Muscle layer of colon (tissue), 2 donors: Measurements from ENCODE around the gene TMEM154.

Experiments
- H3K27ac ChIP-seq: one replicate; pipeline ENCODE4 v1.7.0; 2013; ENCODE audit warnings: low read depth, mild to moderate bottlenecking, low read length, moderate library complexity
- H3K27me3 ChIP-seq, 2 donors: one replicate each; pipeline ENCODE4 v1.7.0; 2013; ENCODE audit warnings: low read length in 2 of 2, mild to moderate bottlenecking in 2 of 2; ENCODE audit not compliant: insufficient read depth in 2 of 2, control insufficient read depth in 1 of 2
- H3K36me3 ChIP-seq: one replicate; pipeline ENCODE4 v1.7.0; 2013; ENCODE audit warnings: mild to moderate bottlenecking, low read length; ENCODE audit not compliant: insufficient read depth
- H3K4me1 ChIP-seq: one replicate; pipeline ENCODE4 v1.7.0; 2013; ENCODE audit warnings: mild to moderate bottlenecking, low read length; ENCODE audit not compliant: insufficient read depth
- H3K4me3 ChIP-seq, 2 donors: one replicate each; pipeline ENCODE4 v1.7.0; 2013; ENCODE audit warnings: low read length in 2 of 2, low read depth in 1 of 2, mild to moderate bottlenecking in 1 of 2, moderate library complexity in 1 of 2
- H3K9ac ChIP-seq: one replicate; pipeline ENCODE4 v1.7.0; 2013; ENCODE audit warnings: low read length
- H3K9me3 ChIP-seq: one replicate; pipeline ENCODE4 v1.7.0; 2013; ENCODE audit warnings: mild to moderate bottlenecking, low read length
- donor health status: abdominal sarcoma.
- donor health status: Adenocarcinoma of cecum.

Gene TMEM154

DNA sequence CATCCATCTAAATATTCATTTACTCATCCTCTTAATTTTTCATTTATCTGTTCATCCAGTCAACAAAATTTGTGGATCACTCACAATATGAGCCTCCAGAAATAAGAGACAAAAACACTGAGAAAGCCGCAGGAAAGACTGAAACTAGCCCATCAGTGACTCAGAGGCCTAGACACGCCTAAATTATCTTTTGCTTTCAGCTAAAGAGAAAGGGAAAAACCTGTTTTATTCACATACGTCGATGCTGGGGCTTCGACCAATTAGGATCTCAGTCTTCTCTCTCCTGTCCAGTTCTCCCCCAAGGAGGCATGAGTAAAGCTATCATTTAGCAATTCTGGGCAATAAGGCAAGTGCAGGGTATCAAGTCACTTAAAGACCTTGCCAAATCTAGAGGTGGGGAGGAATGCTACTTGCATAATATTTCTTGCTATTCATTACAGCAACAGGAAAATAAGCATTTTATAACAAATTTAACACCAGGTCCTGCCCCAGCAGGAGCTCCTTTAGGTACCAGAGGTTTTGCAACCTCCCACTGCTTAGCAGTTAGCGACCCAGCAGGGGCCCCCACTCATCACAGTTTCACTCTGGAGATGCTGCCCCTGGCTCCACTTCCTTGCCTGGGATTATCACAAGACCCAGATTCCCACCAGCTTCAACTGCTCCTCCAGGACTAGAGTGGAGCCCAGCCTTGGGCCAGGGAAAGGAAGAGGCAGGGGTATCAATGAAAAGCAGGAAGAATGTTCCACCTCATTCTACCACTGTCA is 30.1 kb upstream of the TMEM154 start:
- no peaks in the 10 kb centered on the region for H3K36me3 ChIP-seq
- no peaks in the 10 kb centered on the region for H3K9me3 ChIP-seq
- H3K9ac ChIP-seq, result no peak overlapping the region
- no peaks in the 10 kb centered on the region for H3K27me3 ChIP-seq
- no peaks in the 10 kb centered on the region for H3K4me1 ChIP-seq
- no peak overlapping the region for H3K4me3 ChIP-seq
- H3K27ac ChIP-seq, result no peak overlapping the region

DNA sequence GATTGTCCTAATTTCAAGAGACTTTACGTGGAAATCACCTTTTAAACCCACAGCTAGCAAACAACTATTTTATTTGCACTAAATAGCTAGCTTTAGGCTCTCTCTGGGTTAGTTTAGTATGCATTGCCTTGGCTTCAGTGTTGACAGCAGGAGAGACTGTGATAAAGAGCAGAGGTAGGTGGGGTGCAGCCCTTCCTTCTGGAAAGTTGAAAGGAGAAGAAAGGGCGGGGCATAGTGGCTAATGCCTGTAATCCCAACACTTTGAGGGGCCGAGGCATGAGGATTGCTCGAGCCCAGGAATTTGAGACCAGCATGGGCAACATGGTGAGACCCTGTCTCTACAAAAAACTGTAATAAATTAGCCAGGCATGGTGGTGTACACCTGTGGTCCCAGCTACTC is 29.0 kb upstream of the TMEM154 start:
- Histone ChIP-seq H3K4me3 (no peak overlapping the region), H3K4me1 (no peaks in the 10 kb centered on the region), H3K9ac (no peak overlapping the region), H3K9me3 (no peaks in the 10 kb centered on the region), H3K27me3 (no peaks in the 10 kb centered on the region), H3K36me3 (no peaks in the 10 kb centered on the region), H3K27ac (no peak overlapping the region)

DNA sequence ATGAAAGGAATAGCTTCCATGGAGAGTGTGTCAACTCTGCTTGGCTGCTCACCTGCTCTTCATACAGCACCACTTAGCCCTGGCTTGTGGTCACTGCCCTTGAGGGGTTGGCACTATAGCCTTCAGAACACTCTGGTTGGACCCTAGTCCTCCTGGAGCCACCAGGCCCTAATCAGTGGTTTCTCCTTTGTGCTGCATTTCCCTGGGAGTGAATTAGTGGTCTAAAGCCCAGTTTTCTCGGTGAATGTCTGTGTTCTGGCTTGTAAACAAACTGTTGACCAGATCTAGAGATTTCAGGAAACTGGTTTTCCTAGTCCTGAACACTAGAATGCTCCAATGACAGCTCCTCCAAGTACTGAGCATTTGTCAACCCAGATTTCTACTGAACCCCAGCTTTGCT is 28.6 kb upstream of the TMEM154 start:
- H3K4me1 ChIP-seq, result no peaks in the 10 kb centered on the region
- H3K4me3 ChIP-seq, result no peak overlapping the region
- H3K9ac ChIP-seq, result no peak overlapping the region
- no peaks in the 10 kb centered on the region for H3K27me3 ChIP-seq
- H3K9me3 ChIP-seq, result no peaks in the 10 kb centered on the region
- no peaks in the 10 kb centered on the region for H3K36me3 ChIP-seq
- no peak overlapping the region for H3K27ac ChIP-seq

DNA sequence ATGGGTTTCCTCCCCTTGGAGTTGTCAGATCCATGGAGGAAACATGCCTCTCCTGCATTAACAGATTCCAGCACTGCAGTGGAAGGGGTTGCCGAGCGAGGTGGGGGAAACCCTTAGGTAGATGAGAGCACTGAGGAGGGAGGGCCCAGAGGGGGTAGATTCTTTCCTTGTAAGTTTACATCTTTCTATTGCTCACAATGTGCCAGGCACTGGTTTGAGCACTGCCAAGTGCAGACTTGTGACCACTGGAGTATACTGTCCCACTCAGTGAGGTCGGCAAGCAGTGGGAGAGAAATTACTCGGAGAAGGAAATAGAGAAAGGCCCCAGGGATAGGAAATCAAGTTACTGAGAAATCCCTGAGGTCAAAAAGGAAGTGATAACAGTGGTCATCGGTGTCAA is 27.8 kb upstream of the TMEM154 start:
- Histone ChIP-seq H3K27me3 (no peaks in the 10 kb centered on the region), H3K4me3 (no peak overlapping the region), H3K27ac (no peak overlapping the region), H3K36me3 (no peaks in the 10 kb centered on the region), H3K9ac (no peak overlapping the region), H3K4me1 (no peaks in the 10 kb centered on the region), H3K9me3 (no peaks in the 10 kb centered on the region)

DNA sequence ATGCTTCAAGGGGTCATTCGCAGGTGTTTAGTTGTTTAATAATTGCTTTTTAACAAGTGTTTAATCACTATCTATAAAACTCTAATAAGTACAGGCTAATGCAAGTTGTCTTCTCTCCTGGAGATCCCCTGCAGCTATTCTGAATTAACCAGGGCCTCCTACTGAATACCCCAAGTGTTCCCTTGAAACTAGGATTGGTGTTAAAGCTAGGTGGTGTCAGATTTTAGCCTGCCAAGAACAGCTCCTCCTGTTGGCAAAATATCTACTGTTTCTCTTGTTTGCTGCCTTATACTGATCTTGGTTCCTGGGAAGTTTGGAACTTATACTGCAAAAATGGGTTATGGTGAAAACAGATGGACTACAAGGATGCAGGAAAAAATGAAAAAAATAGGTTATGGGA is 26.1 kb upstream of the TMEM154 start:
- H3K4me3 ChIP-seq, result no peak overlapping the region
- H3K9ac ChIP-seq, result no peak overlapping the region
- H3K27ac ChIP-seq, result no peak overlapping the region
- no peaks in the 10 kb centered on the region for H3K4me1 ChIP-seq
- H3K27me3 ChIP-seq, result no peaks in the 10 kb centered on the region
- H3K9me3 ChIP-seq, result no peaks in the 10 kb centered on the region
- H3K36me3 ChIP-seq, result no peaks in the 10 kb centered on the region

DNA sequence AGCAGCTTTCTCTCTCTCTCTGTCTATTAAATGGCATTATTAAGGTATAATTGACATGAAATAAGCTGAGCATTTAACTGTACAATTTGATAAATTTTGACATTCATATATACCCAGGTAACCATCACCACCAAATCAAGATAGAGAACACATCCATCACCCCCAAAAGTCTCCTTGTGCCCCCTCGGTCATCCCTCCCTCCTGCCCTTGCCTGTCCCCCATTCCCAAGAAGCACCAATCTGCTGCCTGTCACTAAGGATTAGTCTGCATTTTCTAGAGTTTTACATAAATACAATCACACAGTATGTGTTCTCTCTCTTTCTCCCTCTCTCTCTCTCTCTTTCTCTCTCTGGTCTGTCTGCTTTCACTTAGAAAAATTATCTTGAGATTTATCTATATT is 25.0 kb upstream of the TMEM154 start:
- H3K4me3 ChIP-seq, result no peak overlapping the region
- no peaks in the 10 kb centered on the region for H3K36me3 ChIP-seq
- no peak overlapping the region for H3K9ac ChIP-seq
- H3K9me3 ChIP-seq, result no peaks in the 10 kb centered on the region
- no peaks in the 10 kb centered on the region for H3K27me3 ChIP-seq
- no peaks in the 10 kb centered on the region for H3K4me1 ChIP-seq
- no peak overlapping the region for H3K27ac ChIP-seq

DNA sequence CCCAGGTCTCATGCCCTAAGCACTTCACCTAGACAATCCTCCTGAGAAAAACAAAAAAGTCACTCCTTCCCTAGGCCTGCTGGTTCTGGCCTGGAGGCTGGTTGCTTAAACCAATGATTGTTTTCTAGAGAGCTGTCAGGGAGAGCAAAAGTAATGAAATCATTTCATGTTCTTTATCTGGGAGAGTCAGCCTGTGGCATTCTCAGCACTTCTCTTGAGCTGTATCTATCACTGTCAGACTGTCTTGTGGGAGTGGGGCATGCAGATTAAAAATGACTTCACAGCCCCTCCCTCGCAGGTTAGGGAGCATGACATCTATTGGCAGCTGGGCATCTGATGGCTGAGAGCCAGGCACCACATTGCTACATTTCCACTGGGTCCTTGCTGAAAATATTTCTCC is 20.4 kb upstream of the TMEM154 start:
- Histone ChIP-seq H3K27ac (no peak overlapping the region), H3K36me3 (no peaks in the 10 kb centered on the region), H3K27me3 (no peaks in the 10 kb centered on the region), H3K4me3 (no peak overlapping the region), H3K9ac (no peak overlapping the region), H3K4me1 (no peaks in the 10 kb centered on the region), H3K9me3 (no peaks in the 10 kb centered on the region)

DNA sequence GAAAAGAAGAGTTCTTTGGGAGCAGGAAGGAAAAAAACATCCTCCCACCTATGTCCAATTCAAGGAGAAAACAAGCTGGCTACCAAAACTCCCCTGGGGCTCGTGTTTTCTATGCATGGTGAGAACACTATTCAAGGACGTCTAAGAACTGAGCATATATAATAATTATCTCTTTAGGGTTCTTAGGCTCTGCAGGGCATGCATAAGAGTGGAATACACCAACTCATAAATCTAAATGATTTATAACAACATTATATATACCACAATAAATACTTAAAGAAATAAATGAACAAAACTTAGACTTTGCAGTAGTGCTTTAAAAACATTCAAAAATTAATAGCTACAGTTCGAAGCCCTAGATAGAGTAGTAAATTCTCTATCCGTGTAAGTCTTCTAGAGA is 19.5 kb upstream of the TMEM154 start:
- H3K27ac ChIP-seq, result no peak overlapping the region
- H3K9me3 ChIP-seq, result no peaks in the 10 kb centered on the region
- H3K36me3 ChIP-seq, result no peaks in the 10 kb centered on the region
- no peak overlapping the region for H3K9ac ChIP-seq
- H3K4me1 ChIP-seq, result no peaks in the 10 kb centered on the region
- H3K4me3 ChIP-seq, result no peak overlapping the region
- no peaks in the 10 kb centered on the region for H3K27me3 ChIP-seq

DNA sequence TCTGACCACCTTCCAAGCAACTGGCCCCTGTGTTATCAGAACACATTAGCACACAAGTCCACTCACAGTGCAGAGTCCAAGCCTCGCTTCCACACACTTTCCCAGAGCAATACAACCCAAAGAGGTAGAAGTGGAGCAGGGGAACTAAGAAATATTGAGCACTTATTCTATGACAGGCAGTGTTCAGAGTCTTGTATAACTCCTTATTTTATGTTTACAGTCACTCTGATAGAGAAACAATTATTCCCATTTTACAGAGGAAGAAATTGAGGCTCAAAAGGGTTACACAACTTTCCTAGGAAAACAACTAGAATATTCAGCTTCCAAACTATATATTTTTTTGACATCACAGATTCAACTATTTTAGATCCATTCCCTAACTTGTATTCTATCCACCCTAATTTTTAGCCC is 18.3 kb upstream of the TMEM154 start:
- Histone ChIP-seq H3K4me3 (no peak overlapping the region), H3K36me3 (no peaks in the 10 kb centered on the region), H3K27ac (no peak overlapping the region), H3K4me1 (no peaks in the 10 kb centered on the region), H3K9me3 (no peaks in the 10 kb centered on the region), H3K27me3 (no peaks in the 10 kb centered on the region), H3K9ac (no peak overlapping the region)

DNA sequence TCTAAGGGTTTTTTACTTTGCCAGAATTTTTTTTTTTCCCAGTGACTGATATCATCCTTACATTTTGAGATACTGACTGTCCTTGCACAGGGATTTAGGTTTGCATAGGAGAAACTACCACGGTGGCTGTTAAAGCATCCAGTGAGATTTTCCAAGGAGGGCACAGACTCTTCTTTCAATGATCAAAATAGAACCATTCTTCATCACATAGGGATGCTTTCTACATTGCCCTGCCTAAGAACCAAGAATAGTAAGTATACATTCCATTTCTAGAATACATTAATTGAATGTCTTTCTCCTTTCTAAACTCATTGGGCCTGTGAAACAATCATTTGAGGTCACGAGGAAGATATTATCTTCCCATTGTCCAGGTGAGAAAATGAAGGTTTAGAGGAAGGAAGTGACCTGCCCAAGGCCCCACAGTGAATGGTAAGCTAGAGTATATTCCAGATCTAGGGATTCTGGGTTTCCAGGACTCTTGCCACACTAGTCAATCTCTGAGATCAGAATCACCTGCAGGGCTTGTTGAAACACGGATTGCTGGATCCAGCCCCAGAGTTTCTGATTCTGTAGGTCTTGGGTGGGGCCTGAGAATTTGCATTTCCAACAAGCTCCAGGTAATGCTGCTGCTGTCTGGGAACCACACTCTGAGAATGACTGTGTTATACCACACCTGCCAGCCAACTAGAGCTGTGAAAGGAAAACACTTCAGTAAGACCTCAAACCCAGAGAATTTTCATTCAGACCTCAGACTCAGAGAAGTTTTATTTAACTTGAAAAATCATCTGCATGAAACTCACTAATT is 17.7 kb upstream of the TMEM154 start:
- Histone ChIP-seq H3K27me3 (no peaks in the 10 kb centered on the region), H3K9me3 (no peaks in the 10 kb centered on the region), H3K4me3 (no peak overlapping the region), H3K4me1 (no peaks in the 10 kb centered on the region), H3K36me3 (no peaks in the 10 kb centered on the region), H3K9ac (no peak overlapping the region), H3K27ac (no peak overlapping the region)

DNA sequence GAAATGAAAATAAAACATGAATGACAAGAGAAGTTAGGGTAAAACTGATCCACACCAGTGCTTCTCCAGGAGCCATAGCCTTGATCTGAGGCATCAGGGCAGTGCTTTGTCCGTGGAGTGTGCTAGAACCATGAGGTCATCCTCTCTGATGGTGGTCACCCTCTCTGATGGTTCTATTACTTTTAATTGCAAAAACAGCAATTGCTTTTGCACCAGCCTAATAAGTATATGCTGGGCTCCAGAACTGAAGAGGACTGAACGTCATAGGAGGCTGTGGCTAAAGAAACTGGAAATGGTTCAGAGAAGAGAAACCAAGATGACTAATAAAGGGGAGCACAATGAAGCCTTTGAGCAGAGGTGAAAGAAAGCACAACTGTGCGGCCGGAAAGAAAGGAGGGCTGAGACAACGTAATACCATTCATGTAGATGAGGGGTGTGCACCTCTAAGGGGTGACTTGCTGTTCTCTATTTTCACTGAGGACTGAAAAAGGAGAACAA is 17.0 kb upstream of the TMEM154 start:
- no peaks in the 10 kb centered on the region for H3K36me3 ChIP-seq
- H3K27me3 ChIP-seq, result no peaks in the 10 kb centered on the region
- H3K4me3 ChIP-seq, result no peak overlapping the region
- no peaks in the 10 kb centered on the region for H3K9me3 ChIP-seq
- no peak overlapping the region for H3K27ac ChIP-seq
- no peaks in the 10 kb centered on the region for H3K4me1 ChIP-seq
- no peak overlapping the region for H3K9ac ChIP-seq
